ENCODE results near the gene TSEN54.

Gene TSEN54

DNA sequence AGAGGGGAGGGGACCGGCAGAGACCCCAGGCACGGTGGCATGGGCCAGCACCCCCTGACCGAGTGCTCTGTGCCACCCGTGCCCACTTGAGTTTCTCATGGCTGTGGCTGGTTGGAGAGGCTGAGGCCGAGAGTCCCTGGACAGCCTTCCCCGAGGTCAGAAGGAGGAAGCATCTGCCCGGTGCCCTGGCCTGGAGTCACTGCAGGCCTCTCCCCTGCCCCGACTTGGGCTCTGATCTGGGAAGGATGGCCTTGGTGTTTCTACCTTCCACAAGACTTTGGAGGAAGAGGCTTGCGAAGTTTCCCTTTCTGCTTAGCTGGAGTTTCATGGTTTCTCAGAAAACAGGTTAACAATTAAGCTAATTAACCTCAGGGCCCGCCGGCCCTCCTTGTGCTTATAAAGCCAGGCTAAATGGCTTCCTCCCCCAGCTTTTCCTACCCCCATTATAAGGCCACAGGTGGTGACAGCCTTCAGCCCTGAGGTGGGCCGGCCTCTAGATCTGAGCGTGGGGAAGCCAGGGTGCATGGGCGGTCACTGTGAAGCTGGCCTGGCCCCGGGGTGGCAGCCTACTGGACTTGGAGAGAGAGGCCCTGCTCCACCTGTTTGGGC is 26.5 kb downstream of the TSEN54 start:
- DNase-seq (ENCODE audit: low read depth) = no peak

GRCh38 chr17:75544250-75544649 is 27.9 kb downstream of the TSEN54 start:
- no peak for DNase-seq (ENCODE audit: low read depth)

DNA sequence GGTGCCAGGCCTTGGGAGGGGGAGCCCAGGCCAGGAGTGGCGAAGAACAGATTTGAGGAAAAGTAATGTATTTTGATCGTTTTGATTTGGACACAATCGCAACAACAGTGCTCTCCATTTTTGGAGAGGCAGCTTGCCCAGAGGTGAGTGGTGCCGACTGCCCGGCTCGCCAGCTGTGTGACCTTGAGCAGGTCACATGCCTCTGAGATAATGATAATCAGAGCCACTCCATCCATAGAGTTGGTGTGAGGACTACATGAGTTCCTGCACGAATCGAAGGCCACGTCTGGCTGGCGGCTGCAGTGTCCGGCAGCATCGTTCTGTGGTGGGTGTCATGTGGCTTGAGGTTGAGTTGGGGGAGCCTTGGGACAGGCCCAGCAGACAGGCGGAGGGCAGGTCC is 29.9 kb downstream of the TSEN54 start:
- no peak for DNase-seq (ENCODE audit: low read depth)

DNA sequence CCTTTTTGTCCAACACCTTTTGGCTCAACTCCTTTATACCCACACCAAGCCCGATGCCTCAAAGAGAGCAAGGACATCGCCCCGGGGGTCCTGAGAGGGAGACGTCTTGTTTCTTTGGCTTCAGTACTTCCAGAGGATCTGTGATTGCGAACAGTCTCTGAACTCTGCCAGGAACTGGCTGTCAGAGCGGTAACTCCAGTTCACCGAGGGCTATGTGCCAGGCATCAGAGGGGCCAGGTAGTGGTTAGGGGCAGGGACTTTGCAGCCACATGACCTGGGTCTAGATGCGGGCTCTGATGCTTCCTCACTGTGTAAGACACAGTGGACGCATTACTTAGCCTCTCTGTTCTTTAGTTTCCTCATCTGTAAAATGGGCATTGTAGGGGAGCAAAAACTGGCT is 30.8 kb downstream of the TSEN54 start:
- no peak for DNase-seq (ENCODE audit: low read depth)

- DNase-seq (ENCODE audit: low read depth) = no peak
These were observed 32.5 kb downstream of the TSEN54 start for GRCh38 chr17:75548813-75549212.

GRCh38 chr17:75549246-75550138 is 33.2 kb downstream of the TSEN54 start:
- no peak for DNase-seq (ENCODE audit: low read depth)

GRCh38 chr17:75550139-75550465 is 33.8 kb downstream of the TSEN54 start:
- DNase-seq (ENCODE audit: low read depth) = no peak

DNA sequence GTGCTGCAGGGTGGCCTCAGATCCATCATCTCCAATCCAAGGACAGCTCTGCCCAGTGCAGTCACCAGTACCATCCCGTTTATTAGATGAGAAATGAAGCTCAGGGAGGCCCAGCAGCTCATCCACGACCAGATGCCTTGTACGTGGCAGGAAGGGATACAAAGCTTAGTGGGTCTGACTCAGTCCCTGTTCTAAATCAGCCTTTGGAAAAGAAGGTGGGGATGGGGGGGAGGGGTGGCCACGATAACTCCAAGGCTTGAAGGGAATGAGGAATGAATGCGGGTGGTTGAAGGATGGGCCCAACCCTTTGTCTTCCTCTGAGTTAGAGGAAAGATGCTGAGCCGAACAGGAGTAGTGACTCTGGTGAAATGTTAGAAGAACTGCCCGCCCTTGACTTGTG is 34.9 kb downstream of the TSEN54 start:
- no peak for DNase-seq (ENCODE audit: low read depth)

DNA sequence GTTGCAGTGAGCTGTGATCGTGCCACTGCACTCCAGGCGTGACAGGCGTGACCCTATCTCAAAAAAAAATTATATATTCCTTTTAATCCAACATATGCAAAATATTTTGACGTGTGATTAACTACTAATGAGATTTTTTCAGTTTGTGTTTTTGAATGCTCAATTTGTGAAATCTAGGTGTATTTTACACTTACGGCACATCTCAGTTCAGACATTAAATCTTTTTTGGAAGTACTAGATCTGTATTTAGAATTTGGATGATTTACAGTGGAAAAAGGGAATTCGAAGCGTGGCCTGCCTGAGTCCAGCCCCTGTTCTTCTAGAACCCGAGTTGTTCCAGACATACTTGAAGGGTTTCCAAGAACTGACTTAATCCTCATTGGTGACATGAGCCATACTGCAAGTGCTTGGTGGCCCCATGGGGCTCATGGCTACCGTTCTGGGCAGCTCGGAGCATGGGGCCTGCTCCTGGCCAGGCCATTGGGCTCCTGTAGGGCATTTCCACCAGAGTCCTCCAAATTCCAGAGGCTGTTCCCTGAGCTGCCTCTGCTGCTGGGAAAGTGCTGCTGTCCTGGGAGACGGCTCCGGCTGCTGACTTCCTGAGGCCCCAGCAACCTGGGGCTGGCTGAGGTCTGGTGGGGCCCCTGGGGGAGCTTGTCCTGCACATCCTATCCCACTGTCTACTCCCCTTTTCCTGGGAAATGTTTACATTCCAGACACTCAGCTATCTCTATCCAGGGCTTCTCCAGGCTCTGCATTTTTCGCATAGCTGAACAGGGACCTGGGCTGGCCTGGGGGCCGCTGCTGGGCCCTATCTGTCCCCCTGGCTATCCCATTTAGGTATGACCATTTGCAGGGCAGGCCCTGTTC is 36.3 kb downstream of the TSEN54 start:
- DNase-seq (ENCODE audit: low read depth) = no peak

GRCh38 chr17:75553295-75554110 is 37.2 kb downstream of the TSEN54 start:
- DNase-seq (ENCODE audit: low read depth) = no peak

DNA sequence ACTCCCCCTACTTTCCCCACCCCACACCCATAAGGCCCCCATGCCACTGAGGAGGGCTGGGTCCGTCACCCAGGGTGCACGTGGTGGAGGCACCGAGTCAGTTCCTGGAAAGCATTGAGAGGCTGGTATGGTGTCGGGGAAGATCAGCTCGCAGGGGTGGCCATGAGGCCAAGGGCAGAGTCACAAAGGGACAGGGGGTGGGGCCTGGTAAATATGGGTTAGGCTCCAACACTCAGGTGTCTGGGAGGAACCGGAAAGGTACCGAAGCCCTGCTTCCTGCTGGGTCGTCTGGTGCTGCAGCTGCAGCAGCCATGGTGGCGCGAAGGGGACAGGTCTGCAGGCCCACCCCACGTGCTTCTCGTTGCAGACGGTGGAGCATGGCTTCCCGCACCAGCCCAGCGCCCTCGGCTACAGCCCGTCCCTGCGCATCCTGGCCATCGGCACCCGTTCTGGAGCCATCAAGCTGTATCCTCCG is 39.4 kb downstream of the TSEN54 start:
- no peak for DNase-seq (ENCODE audit: low read depth)

GRCh38 chr17:75557075-75557851 is 40.9 kb downstream of the TSEN54 start:
- no peak for DNase-seq (ENCODE audit: low read depth)

DNA sequence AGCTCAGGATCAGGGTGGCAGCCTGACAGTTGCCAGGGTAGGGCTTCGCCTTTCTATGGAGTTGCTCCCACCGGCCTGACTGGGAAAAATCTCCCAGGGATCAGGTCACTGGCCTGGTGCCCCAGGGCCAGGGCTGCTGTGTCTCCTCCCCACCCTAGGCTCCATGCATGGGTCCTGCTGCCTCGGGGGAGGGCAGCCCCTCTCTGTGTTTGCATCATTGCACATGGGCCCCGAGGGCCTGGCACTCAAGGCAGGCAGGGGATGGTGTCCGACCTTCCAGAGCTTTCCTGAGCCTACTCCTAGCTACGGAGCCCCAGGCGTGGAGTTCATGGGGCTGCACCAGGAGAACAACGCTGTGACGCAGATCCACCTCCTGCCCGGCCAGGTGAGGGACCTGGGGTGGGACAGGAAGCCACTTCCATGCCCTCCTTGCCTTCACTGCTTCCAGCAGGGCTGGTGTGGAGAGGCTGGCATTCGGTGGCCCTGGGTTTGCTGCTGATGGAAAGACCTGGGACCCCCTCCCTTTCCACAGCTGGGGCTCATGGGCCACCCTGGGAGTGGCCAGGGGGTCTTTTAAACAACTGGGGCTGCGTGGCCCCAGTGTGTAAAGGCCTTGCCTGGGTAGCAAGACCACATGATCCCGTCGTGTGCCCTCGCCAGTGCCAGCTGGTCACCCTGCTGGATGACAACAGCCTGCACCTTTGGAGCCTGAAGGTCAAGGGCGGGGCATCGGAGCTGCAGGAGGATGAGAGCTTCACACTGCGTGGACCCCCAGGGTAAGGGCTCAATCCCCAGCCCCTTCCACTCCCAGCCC is 41.7 kb downstream of the TSEN54 start:
- DNase-seq (ENCODE audit: low read depth) = no peak

GRCh38 chr17:75558666-75559530 is 42.6 kb downstream of the TSEN54 start:
- DNase-seq (ENCODE audit: low read depth) = no peak

GRCh38 chr17:75559958-75560533 is 43.7 kb downstream of the TSEN54 start:
- no peak for DNase-seq (ENCODE audit: low read depth)

DNA sequence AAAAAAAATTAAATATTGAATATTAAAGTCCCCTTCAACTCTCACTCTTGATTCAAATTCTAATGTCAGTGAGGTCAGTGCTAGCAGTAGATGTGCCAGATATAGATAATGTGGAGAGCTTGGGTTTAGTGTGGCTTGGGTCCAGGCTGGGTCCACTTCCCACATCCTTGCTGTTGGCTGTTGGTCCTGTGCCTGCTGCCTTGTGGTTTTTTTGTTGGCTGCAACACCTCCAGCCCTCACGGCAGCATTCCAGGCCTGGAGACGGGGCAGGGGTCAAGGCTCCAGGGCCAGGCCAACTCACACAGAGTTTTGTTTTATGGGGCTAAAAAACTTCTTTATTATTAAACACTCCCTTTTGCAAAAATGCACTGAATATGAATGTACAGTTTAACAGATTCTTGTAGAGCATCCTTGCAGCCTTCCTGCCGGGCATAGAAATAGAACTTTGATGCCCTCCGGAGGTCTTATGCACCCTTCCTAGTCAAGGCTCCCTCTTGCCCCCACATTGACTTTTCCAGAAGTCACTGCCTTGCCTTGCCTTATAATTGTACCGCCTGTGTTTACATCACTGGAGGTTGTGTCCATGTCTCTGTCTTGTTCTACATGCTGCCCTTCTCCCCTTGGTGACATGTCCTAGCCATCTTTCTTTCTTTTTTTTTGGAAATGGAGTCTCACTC is 45.7 kb downstream of the TSEN54 start:
- no peak for DNase-seq (ENCODE audit: low read depth)

DNA sequence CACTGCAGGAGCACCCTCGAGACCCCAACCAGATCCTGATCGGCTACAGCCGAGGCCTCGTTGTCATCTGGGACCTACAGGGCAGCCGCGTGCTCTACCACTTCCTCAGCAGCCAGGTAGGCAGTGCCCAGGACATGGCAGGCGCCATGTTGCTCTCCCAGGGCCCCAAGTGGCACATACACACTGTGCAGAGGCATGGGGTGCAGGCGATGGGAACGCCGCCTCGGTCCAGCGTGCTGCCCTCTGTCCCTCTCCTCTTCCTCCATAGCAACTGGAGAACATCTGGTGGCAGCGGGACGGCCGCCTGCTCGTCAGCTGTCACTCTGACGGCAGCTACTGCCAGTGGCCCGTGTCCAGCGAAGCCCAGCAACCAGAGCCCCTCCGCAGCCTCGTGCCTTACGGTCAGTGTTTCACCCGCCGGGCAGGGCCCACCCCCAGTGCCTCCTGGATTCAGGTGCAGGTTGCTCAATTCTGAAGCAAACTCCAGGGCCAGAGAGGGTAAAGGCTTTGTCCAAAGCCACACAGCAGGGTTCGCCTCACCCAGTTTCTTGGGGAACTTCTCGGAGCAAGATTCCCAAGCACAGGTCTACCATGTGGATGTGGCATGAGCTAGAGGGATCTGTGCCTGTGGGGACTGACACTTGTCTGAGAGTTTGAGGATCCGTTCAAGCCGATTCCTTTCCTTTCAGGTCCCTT is 46.9 kb downstream of the TSEN54 start:
- DNase-seq (ENCODE audit: low read depth) = no peak

- no peak for DNase-seq (ENCODE audit: low read depth)
These were observed 47.9 kb downstream of the TSEN54 start for GRCh38 chr17:75564195-75564594.
